Fibroblast of skin of back (primary cell): ENCODE data around the gene NEB.
"Not testable (repeated sequence)": the region's sequence is repeated elsewhere in the genome, so short reads cannot be mapped to it uniquely, and the experiment has no call there.

Source experiments
- DNase-seq: peaks from one replicate; pipeline ENCODE4 v3.0.0-alpha.2; 2013

Gene NEB

GRCh38 chr2:151704480-151704961, 29.8 kb downstream of the NEB start:
- DNase-seq: not testable (repeated sequence)

DNA sequence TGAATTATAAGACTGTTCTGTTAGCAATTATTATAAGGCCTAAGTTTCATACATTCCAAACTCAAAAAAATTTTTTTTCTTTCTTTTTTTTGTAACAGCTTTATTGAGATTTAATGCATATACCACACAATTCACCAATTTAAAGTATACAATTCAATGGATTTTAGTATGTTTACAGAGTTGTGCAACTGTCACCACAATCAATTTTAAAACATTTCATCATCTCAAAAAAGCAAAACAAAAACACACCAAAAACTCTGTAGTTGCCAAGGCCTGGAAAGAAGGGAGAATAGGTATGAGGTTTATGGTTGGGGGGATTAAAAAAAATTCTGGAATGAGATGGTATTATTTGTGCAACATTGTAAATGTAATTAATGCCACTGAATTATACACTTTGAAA, 36.1 kb downstream of the NEB start:
- DNase-seq: not testable (repeated sequence)

GRCh38 chr2:151695778-151696177, 38.5 kb downstream of the NEB start:
- no peak for DNase-seq

GRCh38 chr2:151691631-151692030, 42.6 kb downstream of the NEB start:
- no peak for DNase-seq

DNA sequence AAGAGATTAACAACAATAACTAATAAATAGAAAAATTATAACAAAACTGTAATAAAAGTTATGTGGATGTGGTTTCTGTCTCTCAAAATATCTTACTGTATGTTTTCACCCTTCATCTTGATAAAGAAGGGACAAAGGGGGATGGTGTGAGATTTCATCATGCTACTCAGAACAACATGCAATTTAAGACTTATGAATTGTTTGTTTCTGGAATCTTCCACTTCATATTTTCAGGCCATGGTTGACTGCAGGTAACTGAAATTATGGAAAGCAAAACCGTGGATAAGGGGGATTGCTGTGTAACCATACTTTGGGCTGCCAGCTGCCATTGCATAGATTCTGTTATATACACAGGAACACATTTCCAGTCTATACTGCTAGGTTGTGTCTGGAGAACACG, 45.6 kb downstream of the NEB start:
- DNase-seq: no peak

GRCh38 chr2:151682459-151683003, 51.7 kb downstream of the NEB start:
- DNase-seq: no peak

DNA sequence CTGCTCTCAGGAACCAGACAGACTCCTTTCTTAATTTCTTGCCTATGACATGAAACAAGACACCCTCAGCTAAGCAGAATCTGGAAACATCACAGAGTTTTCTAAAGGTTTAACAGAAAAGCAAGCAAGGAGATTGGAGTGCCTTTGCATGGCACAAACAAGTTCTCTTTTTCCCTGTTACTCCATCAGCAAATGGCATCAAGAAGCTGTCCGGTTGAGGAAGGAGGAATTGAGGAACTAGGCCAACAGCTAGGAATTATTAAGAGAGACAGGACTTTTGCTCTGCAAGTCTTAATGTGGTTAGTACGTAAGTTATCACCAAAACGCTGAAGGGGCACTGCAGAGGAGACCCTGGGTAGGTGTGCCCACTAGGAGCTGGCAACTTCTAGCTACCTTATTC, 53.2 kb downstream of the NEB start:
- no peak for DNase-seq

DNA sequence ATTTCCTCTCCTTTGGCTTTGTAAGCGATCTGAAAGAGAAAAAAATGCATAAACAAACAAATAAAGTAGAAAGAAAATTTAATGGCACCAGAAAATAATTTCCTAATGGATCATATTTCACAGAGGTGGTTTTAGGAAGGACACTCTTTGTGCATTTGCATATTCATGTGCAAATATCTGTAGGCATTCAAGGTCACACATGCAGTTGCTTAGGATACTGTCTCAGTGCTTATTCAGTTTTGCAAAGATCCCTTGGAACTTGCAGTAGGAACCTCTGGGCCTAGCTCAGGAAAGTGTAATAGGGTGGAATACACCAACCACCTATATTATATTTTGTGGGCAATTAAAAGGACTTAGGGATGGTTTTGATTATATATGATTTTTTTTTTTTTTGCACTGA, 54.3 kb downstream of the NEB start:
- DNase-seq: no peak

DNA sequence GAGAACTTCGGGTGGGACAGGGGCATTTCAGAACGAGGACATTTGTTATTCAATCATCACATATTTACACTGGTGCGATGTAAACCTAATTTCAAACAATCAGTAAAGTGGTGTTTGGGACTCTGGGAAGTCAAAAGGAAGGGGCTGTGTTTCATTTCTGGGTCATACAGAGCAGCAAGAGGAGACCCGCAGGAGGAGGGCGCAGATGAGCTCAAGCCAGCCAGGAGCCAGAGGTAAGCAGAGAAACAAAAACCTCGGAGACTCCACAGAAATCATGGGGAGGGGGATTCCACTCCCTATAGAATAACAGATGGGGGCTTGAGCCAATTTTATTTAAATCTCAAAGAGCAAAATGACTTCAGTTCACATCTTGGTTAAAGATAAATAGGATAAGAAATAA, 55.4 kb downstream of the NEB start:
- no peak for DNase-seq

DNA sequence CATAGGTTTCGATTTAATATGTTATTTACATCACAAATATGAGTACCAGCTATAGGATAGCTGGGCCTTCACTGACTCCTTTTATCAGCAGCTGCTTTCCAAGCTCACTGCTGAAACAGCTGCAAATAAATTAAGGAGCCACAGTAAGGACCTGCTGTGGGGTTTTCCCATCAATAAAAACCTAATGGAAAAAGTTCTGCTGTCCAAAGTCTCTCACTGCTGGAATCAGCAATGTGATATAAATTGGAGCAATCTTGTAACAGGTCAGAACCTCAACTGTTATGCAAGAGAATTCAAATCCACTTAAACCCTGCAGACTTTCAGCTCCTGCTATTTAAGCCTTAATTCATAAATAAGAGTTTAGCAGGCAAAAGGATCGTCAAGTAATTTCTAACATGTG, 61.3 kb downstream of the NEB start:
- no peak for DNase-seq

DNA sequence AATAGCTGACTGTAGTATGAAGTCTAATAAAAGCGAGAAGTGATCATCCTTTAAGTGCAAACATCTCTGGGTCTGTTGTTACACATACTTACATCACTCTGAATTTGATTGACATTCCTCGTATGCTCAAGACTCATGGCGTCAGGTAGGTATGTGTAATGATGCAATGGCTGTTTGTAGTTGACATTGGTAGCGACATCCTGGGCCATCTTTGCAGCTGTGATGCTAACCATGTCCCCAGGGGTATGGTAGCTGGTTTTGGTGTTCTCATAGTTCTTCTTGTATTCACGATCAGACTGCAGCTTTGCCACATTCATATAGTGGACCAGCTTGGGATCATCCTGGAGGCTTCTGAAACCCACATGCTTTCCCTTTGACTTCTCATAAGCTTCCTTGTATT, 62.0 kb downstream of the NEB start:
- DNase-seq: no peak

DNA sequence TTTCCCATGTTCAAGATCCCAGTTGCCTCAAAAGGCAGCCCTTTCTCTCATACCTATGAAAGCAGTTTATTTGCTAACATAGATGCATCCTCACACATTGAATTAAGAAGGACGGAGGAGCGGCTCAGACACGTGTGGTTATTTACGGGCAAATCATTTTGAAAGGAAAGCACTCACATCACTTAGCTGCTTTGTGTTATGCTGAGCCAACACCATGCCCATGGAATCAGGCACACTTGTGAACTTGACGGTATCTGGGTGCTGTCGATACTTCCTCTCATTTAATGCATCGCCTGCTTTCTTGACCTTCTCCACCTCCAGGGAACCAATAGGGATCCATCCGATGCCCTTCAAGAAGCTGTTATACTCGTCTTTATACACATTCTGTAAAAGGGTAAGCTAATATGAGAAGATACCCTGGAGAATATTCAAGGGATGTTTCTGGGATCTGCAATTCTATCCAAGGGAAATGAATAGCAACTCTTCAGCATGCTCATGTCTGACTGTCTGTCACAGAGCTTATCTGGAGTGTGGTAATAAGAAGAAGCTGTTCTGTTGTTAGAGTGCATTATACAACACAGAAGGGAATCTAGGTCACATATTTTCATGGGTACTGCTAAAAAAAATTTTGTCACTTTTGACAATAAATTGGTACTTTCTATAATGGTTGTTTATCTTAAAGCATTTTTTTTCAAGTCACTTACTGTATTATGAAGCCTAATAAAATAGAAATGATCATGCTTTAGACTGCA, 63.3 kb downstream of the NEB start:
- no peak for DNase-seq

GRCh38 chr2:151670346-151670745, 63.9 kb downstream of the NEB start:
- DNase-seq: no peak

- no peak for DNase-seq
Observed at GRCh38 chr2:151669585-151670081, 64.6 kb downstream of the NEB start.

- no peak for DNase-seq
Observed at GRCh38 chr2:151668737-151669136, 65.5 kb downstream of the NEB start.

GRCh38 chr2:151665959-151666358, 68.3 kb downstream of the NEB start:
- DNase-seq: no peak

- DNase-seq: no peak
Observed at GRCh38 chr2:151664520-151664919, 69.8 kb downstream of the NEB start.

DNA sequence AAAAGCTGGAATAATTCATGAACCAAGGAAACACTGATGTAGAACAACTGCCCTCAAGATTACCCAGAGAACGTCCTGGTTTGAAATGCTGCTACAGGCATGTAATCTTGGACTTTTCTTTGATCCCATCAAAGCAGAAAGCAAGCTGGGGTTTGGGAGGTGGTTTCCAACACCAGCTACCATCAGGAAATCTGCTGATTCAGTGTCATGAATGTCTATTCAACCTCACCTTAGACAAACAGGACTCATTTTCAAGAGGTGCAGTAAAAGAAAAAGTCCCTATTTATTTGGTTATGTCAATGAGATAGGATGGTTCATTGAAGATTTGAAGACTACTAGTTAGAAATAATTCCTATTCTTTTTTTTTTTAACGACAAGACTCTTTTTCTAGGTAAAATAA, 72.7 kb downstream of the NEB start:
- DNase-seq: no peak

GRCh38 chr2:151658081-151658480, 76.2 kb downstream of the NEB start:
- DNase-seq: no peak

GRCh38 chr2:151657667-151658076, 76.6 kb downstream of the NEB start:
- DNase-seq: peak; percentile 23

- no peak for DNase-seq
Observed at GRCh38 chr2:151655663-151656398, 78.4 kb downstream of the NEB start.

- DNase-seq: no peak
Observed at GRCh38 chr2:151654891-151655290, 79.4 kb downstream of the NEB start.

- DNase-seq: no peak
Observed at GRCh38 chr2:151654085-151654484, 80.2 kb downstream of the NEB start.

DNA sequence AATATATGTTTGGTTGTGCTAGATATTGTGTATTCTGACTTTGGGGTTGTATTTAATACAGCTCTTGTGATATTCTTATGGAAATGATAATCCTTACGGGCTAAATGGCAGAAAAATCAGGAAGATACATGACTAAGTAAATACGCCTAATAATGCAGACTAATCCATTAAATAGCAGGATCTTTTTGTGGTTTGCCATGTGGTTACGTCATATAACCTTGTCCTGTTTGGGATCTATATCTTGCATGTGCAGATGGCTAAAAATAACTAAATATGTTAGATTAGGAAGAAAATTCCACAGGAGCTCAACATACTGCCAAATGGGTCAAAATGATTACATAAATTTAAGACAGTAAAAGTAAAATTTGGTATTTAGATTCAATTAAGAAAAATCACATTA, 83.0 kb downstream of the NEB start:
- DNase-seq: no peak
